ENCODE data around the gene FMO1. TPM values are rescaled to one million over a fixed set of nuclear protein-coding genes. Genes with fewer than 3 reads are reported as not detected.

FMO1 gene
- total and polyA plus RNA-seq, 10 of the 15 experiments (the other 5 are each of a cell fraction or from before 2014, with no cell fraction given) = not detected

- TF ChIP-seq CUX1 (IDR thresholded peaks at IDR 0.05; ENCODE audit: insufficient replicate concordance, low read depth, low read length) (no peak), NFIC (IDR thresholded peaks at IDR 0.05; ENCODE audit: low read depth, low read length) (peak; percentile 38; the same call in 1 of the 2 replicates), CTCF (IDR thresholded peaks at IDR 0.05 in 2 of 3, conservative IDR thresholded peaks at IDR 0.05 in 1 of 3; ENCODE audit: control insufficient read depth in 2 of 3, extremely low read depth in 1 of 3, insufficient read depth in 1 of 3, low read depth in 3 of 3, low read length in 3 of 3) (no peak), LARP7 (IDR thresholded peaks at IDR 0.05) (no peak), EED (IDR thresholded peaks at IDR 0.05; ENCODE audit: low read depth) (0 out of 2 replicates have a peak, but pooled peaks have one; percentile 53), TAF1 (IDR thresholded peaks at IDR 0.05; ENCODE audit: borderline replicate concordance, low read depth, low read length) (no peak), JUNB (IDR thresholded peaks at IDR 0.05) (peak; percentile 39), USF2 (IDR thresholded peaks at IDR 0.05; ENCODE audit: borderline replicate concordance, low read depth, low read length) (no peak), BMI1 (IDR thresholded peaks at IDR 0.05; ENCODE audit: borderline replicate concordance) (no peak), IKZF1 (conservative IDR thresholded peaks at IDR 0.05) (0 out of 2 replicates have a peak, but pooled peaks have one; percentile 34), TBL1XR1 (IDR thresholded peaks at IDR 0.05; ENCODE audit: low read depth, low read length) (no peak), NR2C2 (IDR thresholded peaks at IDR 0.05; ENCODE audit: borderline replicate concordance, control insufficient read depth, insufficient read length, low read depth) (no peak), NBN (IDR thresholded peaks at IDR 0.05) (no peak), PAX8 (IDR thresholded peaks at IDR 0.05) (no peak), BCL11A (IDR thresholded peaks at IDR 0.05; ENCODE audit: low read depth, low read length) (0 out of 2 replicates have a peak, but pooled peaks have one; percentile 4), SUPT20H (IDR thresholded peaks at IDR 0.05; ENCODE audit: borderline replicate concordance, control insufficient read depth, low read depth, low read length) (no peak), RB1 (IDR thresholded peaks at IDR 0.05; ENCODE audit: borderline replicate concordance) (no peak), BHLHE40 (IDR thresholded peaks at IDR 0.05; ENCODE audit: borderline replicate concordance in 1 of 2, low read depth in 2 of 2, low read length in 1 of 2) (no peak), CHD4 (IDR thresholded peaks at IDR 0.05) (no peak), MEF2A (IDR thresholded peaks at IDR 0.05; ENCODE audit: insufficient read depth, low read depth, low read length) (no peak), NKRF (conservative IDR thresholded peaks at IDR 0.05) (no peak)
Observed at GRCh38 chr1:171286032-171286705, 37.9 kb downstream of the FMO1 start (continued).
